Lung (tissue), 12 donors: Measurements from ENCODE around the gene ANKRD55. TPM values are rescaled to one million over a fixed set of nuclear protein-coding genes. Genes with fewer than 3 reads are reported as not detected.

Experiments used
- ATAC-seq: fragments of 200-7000 bp; cut with Tn5 transposase; one replicate; pipeline ENCODE4 v1.9.1; 2020; ENCODE audit warnings: moderate number of reproducible peaks; ENCODE audit not compliant: insufficient read depth, low FRiP score
- DNase-seq, 3 donors: peaks; one replicate each; pipeline ENCODE4 v3.0.0-alpha.2; 2013 to 2017
- H3K27ac ChIP-seq, 2 donors: one replicate each; pipeline ENCODE4 v1.5.1; 2013; ENCODE audit warnings: mild to moderate bottlenecking in 2 of 2, moderate library complexity in 2 of 2, control low read depth in 1 of 2, inconsistent platforms in 1 of 2, low read depth in 1 of 2, low read length in 1 of 2
- H3K27me3 ChIP-seq, 3 donors: one replicate each; pipeline ENCODE4 v1.5.1; 2013; ENCODE audit warnings: low read length in 2 of 3; ENCODE audit not compliant: control insufficient read depth in 3 of 3, insufficient read depth in 3 of 3
- H3K36me3 ChIP-seq, 4 donors: one replicate each; pipeline ENCODE4 v1.5.1; 2013; ENCODE audit warnings: low read length in 4 of 4, mild to moderate bottlenecking in 1 of 4, moderate library complexity in 1 of 4; ENCODE audit not compliant: control insufficient read depth in 4 of 4, insufficient read depth in 4 of 4
- H3K4me1 ChIP-seq, 5 donors: one replicate each; pipeline ENCODE4 v1.5.1; 2013; ENCODE audit warnings: low read length in 5 of 5, mild to moderate bottlenecking in 2 of 5, moderate library complexity in 1 of 5; ENCODE audit not compliant: control insufficient read depth in 5 of 5, insufficient read depth in 5 of 5
- H3K4me3 ChIP-seq: one replicate; pipeline ENCODE4 v1.5.1; 2013; ENCODE audit warnings: mild to moderate bottlenecking, control low read depth, moderate library complexity
- H3K9ac ChIP-seq, 2 donors: one replicate each; pipeline ENCODE4 v1.5.1; 2013; ENCODE audit warnings: low read length in 2 of 2, control low read depth in 1 of 2; ENCODE audit not compliant: insufficient read depth in 1 of 2
- H3K9me3 ChIP-seq, 4 donors: one replicate each; pipeline ENCODE4 v1.5.1; 2013; ENCODE audit warnings: low read length in 3 of 4, mild to moderate bottlenecking in 1 of 4, moderate library complexity in 1 of 4; ENCODE audit not compliant: control insufficient read depth in 4 of 4, insufficient read depth in 3 of 4
- CTCF ChIP-seq: IDR thresholded peaks from 2 replicates; pipeline ENCODE4 v1.5.1; 2012; ENCODE audit warnings: mild to moderate bottlenecking; ENCODE audit errors: control extremely low read depth, extremely low read depth
- WGBS, 2 donors: extraction: QIAGEN DNeasy Blood & Tissue Kit; methylation state at CpG; one replicate each; pipeline ENCODE4 v1.1.7; 2013; 5-methylcytosine and 5-hydroxymethylcytosine counted together
- polyA plus RNA-seq, 2 donors: library from polyadenylated mRNA; stranded (reverse); fragments of 200-250 nt; gene quantifications; one replicate each; pipeline ENCODE4 v1.2.1, GENCODE V29; 2013
- total RNA-seq, 2 donors: library from RNA; depleted of rRNA in 1 of 2; stranded (reverse); fragments of >200 nt in 1 of 2; gene quantifications; one replicate each; pipeline ENCODE4 v1.2.1, GENCODE V29; 2014 to 2021
- donor health status: control.
- donor health status: control.
- donor health status: Bipolar disorder and iron deficiency.
- donor health status: healthy.
- donor health status: DM: yes; HTN: yes; CAD: no.

Gene ANKRD55
- total and polyA plus RNA-seq, 4 donors, result 0.06 to 0.50 (median 0.28) TPM

- Histone ChIP-seq H3K9ac (no peak overlapping the region), H3K27ac (no peak overlapping the region), H3K4me1 (peaks cover 0 to 13% (median 7%) of the 10 kb centered on the region in 5 donors), H3K4me3 (no peak overlapping the region), H3K9me3 (no peaks in the 10 kb centered on the region), H3K36me3 (no peaks in the 10 kb centered on the region), H3K27me3 (no peaks in the 10 kb centered on the region)
- no peak for TF ChIP-seq CTCF
- no peak for DNase-seq
- no peak for ATAC-seq
These were observed 63.2 kb downstream of the ANKRD55 start for GRCh38 chr5:56169949-56170348.

GRCh38 chr5:56169281-56169680 lies 63.8 kb downstream of the ANKRD55 start:
- Histone ChIP-seq H3K4me1 (peaks cover 0 to 20% (median 7%) of the 10 kb centered on the region in 5 donors), H3K9ac (no peak overlapping the region), H3K27ac (no peak overlapping the region), H3K4me3 (no peak overlapping the region), H3K36me3 (no peaks in the 10 kb centered on the region), H3K27me3 (no peaks in the 10 kb centered on the region), H3K9me3 (no peaks in the 10 kb centered on the region)
- TF ChIP-seq CTCF, result no peak
- ATAC-seq (no peak), DNase-seq (no peak)
- 85 to 92% methylated on average over 2 of the region's 2 CpGs for WGBS, 2 donors

GRCh38 chr5:56168066-56168478 lies 65.1 kb downstream of the ANKRD55 start:
- ATAC-seq, result no peak
- no peak for DNase-seq
- Histone ChIP-seq H3K4me3 (no peak overlapping the region), H3K4me1 (peaks cover 2 to 24% (median 7%) of the 10 kb centered on the region in 5 donors), H3K36me3 (no peaks in the 10 kb centered on the region), H3K27ac (no peak overlapping the region), H3K27me3 (no peaks in the 10 kb centered on the region), H3K9me3 (no peaks in the 10 kb centered on the region), H3K9ac (no peak overlapping the region)
- no peak for TF ChIP-seq CTCF
- WGBS, 2 donors, result 77 to 84% methylated on average over 8 of the region's 8 CpGs

- WGBS, 2 donors, result 22 to 26% methylated on average over 2 of the region's 2 CpGs
- ATAC-seq (no peak), DNase-seq (no peak)
- H3K4me3 ChIP-seq, result no peak overlapping the region
- peaks cover 2 to 20% (median 5%) of the 10 kb centered on the region in 5 donors for H3K4me1 ChIP-seq
- no peak overlapping the region for H3K9ac ChIP-seq
- H3K27me3 ChIP-seq, result no peaks in the 10 kb centered on the region
- no peaks in the 10 kb centered on the region for H3K36me3 ChIP-seq
- no peak for TF ChIP-seq CTCF
- H3K9me3 ChIP-seq, result no peaks in the 10 kb centered on the region
- H3K27ac ChIP-seq, result no peak overlapping the region
These were observed 65.6 kb downstream of the ANKRD55 start for GRCh38 chr5:56167519-56167918.
